ENCODE measurements around the gene SLC19A2.
"Not testable (repeated sequence)": the region's sequence is repeated elsewhere in the genome, so short reads cannot be mapped to it uniquely, and the experiment has no call there.

The SLC19A2 gene

GRCh38 chr1:169508432-169509338 lies 22.9 kb upstream of the SLC19A2 start:
- DNase-seq: no peak

- DNase-seq: no peak
These were observed 21.7 kb upstream of the SLC19A2 start for GRCh38 chr1:169507413-169507812.

- DNase-seq: not testable (repeated sequence)
These were observed 17.9 kb upstream of the SLC19A2 start for GRCh38 chr1:169503601-169504000.

- DNase-seq: no peak
These were observed 14.1 kb upstream of the SLC19A2 start for GRCh38 chr1:169499807-169500206.

- no peak for DNase-seq
These were observed 11.6 kb upstream of the SLC19A2 start for GRCh38 chr1:169497317-169497716.

- no peak for DNase-seq
These were observed 10.2 kb upstream of the SLC19A2 start for GRCh38 chr1:169495916-169496315.

- DNase-seq: no peak
These were observed 9.5 kb upstream of the SLC19A2 start for GRCh38 chr1:169495046-169495775.

GRCh38 chr1:169494343-169494742 lies 8.6 kb upstream of the SLC19A2 start:
- DNase-seq: no peak

GRCh38 chr1:169493251-169493650 lies 7.5 kb upstream of the SLC19A2 start:
- no peak for DNase-seq

- DNase-seq: no peak
These were observed 6.1 kb upstream of the SLC19A2 start for GRCh38 chr1:169491845-169492281.

- no peak for DNase-seq
These were observed 2.4 kb upstream of the SLC19A2 start for GRCh38 chr1:169488157-169488556.

- no peak for DNase-seq
These were observed 1.8 kb upstream of the SLC19A2 start for GRCh38 chr1:169487561-169487960.

- no peak for DNase-seq
These were observed 1.4 kb upstream of the SLC19A2 start for GRCh38 chr1:169487133-169487532.

- DNase-seq: no peak
These were observed 722 bp upstream of the SLC19A2 start for GRCh38 chr1:169486281-169487051.

- no peak for DNase-seq
These were observed 887 bp downstream of the SLC19A2 start for GRCh38 chr1:169484683-169485430.

GRCh38 chr1:169484101-169484500 lies 1.6 kb downstream of the SLC19A2 start:
- DNase-seq: no peak

- no peak for DNase-seq
These were observed 2.2 kb downstream of the SLC19A2 start for GRCh38 chr1:169483500-169483966.

- DNase-seq: no peak
These were observed 6.2 kb downstream of the SLC19A2 start for GRCh38 chr1:169479363-169480066.

GRCh38 chr1:169478094-169478672 lies 7.6 kb downstream of the SLC19A2 start:
- no peak for DNase-seq

GRCh38 chr1:169475806-169476387 lies 9.8 kb downstream of the SLC19A2 start:
- no peak for DNase-seq
